Measurements from ENCODE around the gene FLT3. TPM values are rescaled to one million over a fixed set of nuclear protein-coding genes. Genes with fewer than 3 reads are reported as not detected.

The FLT3 gene
- polyA plus RNA-seq, 1 of the 3 experiments (the other 2 are of a cell fraction): not detected

DNA sequence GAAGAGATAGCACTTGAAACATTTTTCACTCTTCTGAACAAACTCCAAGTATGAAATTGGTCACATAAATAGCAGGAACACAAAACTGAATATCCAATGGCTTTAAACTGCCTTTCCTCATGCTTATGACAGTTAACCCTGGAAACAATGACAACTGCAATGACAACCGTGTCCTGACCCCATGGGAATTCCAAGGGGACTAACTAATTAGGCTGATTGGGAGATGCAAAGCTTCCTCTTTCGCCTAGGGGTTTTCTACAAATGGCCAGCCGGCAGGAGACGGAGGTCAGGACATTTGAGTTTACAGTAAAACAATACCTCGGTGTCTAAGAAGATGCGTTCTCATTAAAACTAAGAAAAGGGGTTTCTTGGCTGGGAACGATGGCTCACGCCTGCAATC lies 58.9 kb downstream of the FLT3 start:
- DNase-seq: no peak
- no peak overlapping the region for H3K9ac ChIP-seq
- ChIA-PET CTCF (no interaction called here), POLR2A (no interaction called here)
- no peak overlapping the region for H3K27ac ChIP-seq (ENCODE audit: low read depth in 2 of 2, low read length in 1 of 2)
- H3K36me3 ChIP-seq (replicated peaks in 1 of 2; ENCODE audit: control insufficient read depth in 1 of 2, insufficient read depth in 2 of 2, low read length in 1 of 2): no peaks in the 10 kb centered on the region
- no peak overlapping the region for H3K4me2 ChIP-seq
- no peaks in the 10 kb centered on the region for H3F3A ChIP-seq (replicated peaks; ENCODE audit: insufficient read depth)
- H2AFZ ChIP-seq (ENCODE audit: low read depth): no peak overlapping the region
- H3K79me2 ChIP-seq (ENCODE audit: insufficient read depth): no peaks in the 10 kb centered on the region
- no peaks in the 10 kb centered on the region for H3K9me3 ChIP-seq
- no peaks in the 10 kb centered on the region for H3K9me2 ChIP-seq
- TF ChIP-seq TEAD4 (IDR thresholded peaks at IDR 0.05; ENCODE audit: borderline replicate concordance, insufficient read depth) (no peak), RCOR1 (IDR thresholded peaks at IDR 0.05; ENCODE audit: low read length) (no peak), POLR2AphosphoS5 (IDR thresholded peaks at IDR 0.05; ENCODE audit: low read depth, low read length) (no peak), EZH2phosphoT487 (IDR thresholded peaks at IDR 0.05; ENCODE audit: borderline replicate concordance, low read depth) (no peak), EP300 (IDR thresholded peaks at IDR 0.05; ENCODE audit: borderline replicate concordance in 1 of 2, low read depth in 1 of 2, low read length in 1 of 2) (no peak), NRF1 (IDR thresholded peaks at IDR 0.05; ENCODE audit: low read depth, low read length) (no peak), FOSL2 (IDR thresholded peaks at IDR 0.05; ENCODE audit: borderline replicate concordance, low read depth) (no peak), MEF2A (IDR thresholded peaks at IDR 0.05; ENCODE audit: borderline replicate concordance, low read depth) (no peak), RXRA (IDR thresholded peaks at IDR 0.05; ENCODE audit: borderline replicate concordance, low read depth) (no peak), FOXM1 (IDR thresholded peaks at IDR 0.05; ENCODE audit: low read depth) (no peak), SMC3 (IDR thresholded peaks at IDR 0.05; ENCODE audit: low read depth, low read length) (no peak), GATA2 (CRISPR knock-in tag; IDR thresholded peaks at IDR 0.05) (no peak), ELF1 (IDR thresholded peaks at IDR 0.05) (no peak)
- TF ChIP-seq, protein P1, sequence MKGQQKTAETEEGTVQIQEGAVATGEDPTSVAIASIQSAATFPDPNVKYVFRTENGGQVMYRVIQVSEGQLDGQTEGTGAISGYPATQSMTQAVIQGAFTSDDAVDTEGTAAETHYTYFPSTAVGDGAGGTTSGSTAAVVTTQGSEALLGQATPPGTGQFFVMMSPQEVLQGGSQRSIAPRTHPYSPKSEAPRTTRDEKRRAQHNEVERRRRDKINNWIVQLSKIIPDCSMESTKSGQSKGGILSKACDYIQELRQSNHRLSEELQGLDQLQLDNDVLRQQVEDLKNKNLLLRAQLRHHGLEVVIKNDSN (IDR thresholded peaks at IDR 0.05; ENCODE audit: borderline replicate concordance, low read depth): no peak
- TF ChIP-seq, protein P2, sequence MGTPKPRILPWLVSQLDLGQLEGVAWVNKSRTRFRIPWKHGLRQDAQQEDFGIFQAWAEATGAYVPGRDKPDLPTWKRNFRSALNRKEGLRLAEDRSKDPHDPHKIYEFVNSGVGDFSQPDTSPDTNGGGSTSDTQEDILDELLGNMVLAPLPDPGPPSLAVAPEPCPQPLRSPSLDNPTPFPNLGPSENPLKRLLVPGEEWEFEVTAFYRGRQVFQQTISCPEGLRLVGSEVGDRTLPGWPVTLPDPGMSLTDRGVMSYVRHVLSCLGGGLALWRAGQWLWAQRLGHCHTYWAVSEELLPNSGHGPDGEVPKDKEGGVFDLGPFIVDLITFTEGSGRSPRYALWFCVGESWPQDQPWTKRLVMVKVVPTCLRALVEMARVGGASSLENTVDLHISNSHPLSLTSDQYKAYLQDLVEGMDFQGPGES (IDR thresholded peaks at IDR 0.05; ENCODE audit: low read depth, low read length): no peak
- TF ChIP-seq, protein P3, sequence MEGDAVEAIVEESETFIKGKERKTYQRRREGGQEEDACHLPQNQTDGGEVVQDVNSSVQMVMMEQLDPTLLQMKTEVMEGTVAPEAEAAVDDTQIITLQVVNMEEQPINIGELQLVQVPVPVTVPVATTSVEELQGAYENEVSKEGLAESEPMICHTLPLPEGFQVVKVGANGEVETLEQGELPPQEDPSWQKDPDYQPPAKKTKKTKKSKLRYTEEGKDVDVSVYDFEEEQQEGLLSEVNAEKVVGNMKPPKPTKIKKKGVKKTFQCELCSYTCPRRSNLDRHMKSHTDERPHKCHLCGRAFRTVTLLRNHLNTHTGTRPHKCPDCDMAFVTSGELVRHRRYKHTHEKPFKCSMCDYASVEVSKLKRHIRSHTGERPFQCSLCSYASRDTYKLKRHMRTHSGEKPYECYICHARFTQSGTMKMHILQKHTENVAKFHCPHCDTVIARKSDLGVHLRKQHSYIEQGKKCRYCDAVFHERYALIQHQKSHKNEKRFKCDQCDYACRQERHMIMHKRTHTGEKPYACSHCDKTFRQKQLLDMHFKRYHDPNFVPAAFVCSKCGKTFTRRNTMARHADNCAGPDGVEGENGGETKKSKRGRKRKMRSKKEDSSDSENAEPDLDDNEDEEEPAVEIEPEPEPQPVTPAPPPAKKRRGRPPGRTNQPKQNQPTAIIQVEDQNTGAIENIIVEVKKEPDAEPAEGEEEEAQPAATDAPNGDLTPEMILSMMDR (IDR thresholded peaks at IDR 0.05): no peak
- TF ChIP-seq, protein P4, sequence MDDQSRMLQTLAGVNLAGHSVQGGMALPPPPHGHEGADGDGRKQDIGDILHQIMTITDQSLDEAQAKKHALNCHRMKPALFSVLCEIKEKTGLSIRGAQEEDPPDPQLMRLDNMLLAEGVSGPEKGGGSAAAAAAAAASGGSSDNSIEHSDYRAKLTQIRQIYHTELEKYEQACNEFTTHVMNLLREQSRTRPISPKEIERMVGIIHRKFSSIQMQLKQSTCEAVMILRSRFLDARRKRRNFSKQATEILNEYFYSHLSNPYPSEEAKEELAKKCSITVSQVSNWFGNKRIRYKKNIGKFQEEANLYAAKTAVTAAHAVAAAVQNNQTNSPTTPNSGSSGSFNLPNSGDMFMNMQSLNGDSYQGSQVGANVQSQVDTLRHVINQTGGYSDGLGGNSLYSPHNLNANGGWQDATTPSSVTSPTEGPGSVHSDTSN (IDR thresholded peaks at IDR 0.05): no peak
- no peaks in the 10 kb centered on the region for H4K20me1 ChIP-seq (ENCODE audit: insufficient read depth)
- 28% methylated on average over 8 of the region's 8 CpGs for whole genome bisulfite sequencing (ENCODE audit: low lambda C conversion rate)
- H3K4me3 ChIP-seq (ENCODE audit: low read depth in 2 of 2, low read length in 1 of 2): no peak overlapping the region
- H3K4me1 ChIP-seq (ENCODE audit: control insufficient read depth in 1 of 2, insufficient read depth in 2 of 2, low read depth in 1 of 2, low read length in 1 of 2): no peaks in the 10 kb centered on the region
- H3K27me3 ChIP-seq (ENCODE audit: insufficient read depth): peaks cover 57% of the 10 kb centered on the region
